Measurements from ENCODE around the gene ANKRD27.

GRCh38 chr19:32631381-32631780, 43.6 kb downstream of the ANKRD27 start:
- TF ChIP-seq POLR2A (IDR thresholded peaks at IDR 0.05), result no peak
- no peak for TF ChIP-seq CTCF (IDR thresholded peaks at IDR 0.05)
- no peak for TF ChIP-seq EP300 (IDR thresholded peaks at IDR 0.05)
